OCI-LY7 (cell line): Measurements from ENCODE around the gene RUNX1. TPM values are rescaled to one million over a fixed set of nuclear protein-coding genes. Genes with fewer than 3 reads are reported as not detected.

Source experiments
- BruUV-seq: library from RNA; stranded (reverse); fragments of 400-500 nt; replicated peaks from 2 replicates; lab custom pipeline; 2021; lab: Mats Ljungman, UMichigan
- CTCF ChIA-PET: fragments of 300-600 bp; sonication (Branson Sonifier 250); formaldehyde crosslinking; loops from one replicate; lab custom pipeline; 2022; ENCODE audit warnings: antibody characterized with exemption; ENCODE audit not compliant: unreplicated experiment; lab: Charles Lee
- POLR2A ChIA-PET: fragments of 300-600 bp; sonication (Branson Sonifier 250); formaldehyde crosslinking; loops from one replicate; lab custom pipeline; 2022; ENCODE audit warnings: antibody characterized with exemption; lab: Charles Lee
- DNase-seq: peaks from one replicate; pipeline ENCODE4 v3.0.0-alpha.2; 2015; ENCODE audit warnings: low spot score
- H2AFZ ChIP-seq: fragments of 200-600 bp; sonication (generic), shearing (Covaris generic); 2 replicates; pipeline ENCODE4 v1.6.1; 2014; ENCODE audit warnings: mild to moderate bottlenecking, antibody characterized with exemption, low read length, moderate library complexity
- H3K27ac ChIP-seq: fragments of 200-600 bp; sonication (generic); 2 replicates; pipeline ENCODE4 v1.5.1; 2014; ENCODE audit warnings: mixed run types, low read depth, mild to moderate bottlenecking, moderate library complexity, low read length, inconsistent platforms; ENCODE audit not compliant: poor library complexity, severe bottlenecking
- H3K36me3 ChIP-seq: fragments of 200-600 bp; sonication (generic); 2 replicates; pipeline ENCODE4 v1.6.1; 2014; ENCODE audit warnings: mild to moderate bottlenecking, antibody characterized with exemption, low read length, moderate library complexity, mixed read lengths; ENCODE audit not compliant: insufficient read depth
- H3K4me1 ChIP-seq: fragments of 200-600 bp; sonication (generic); 2 replicates; pipeline ENCODE4 v1.5.1; 2014; ENCODE audit warnings: mild to moderate bottlenecking, low read length; ENCODE audit not compliant: insufficient read depth, poor library complexity, severe bottlenecking
- H3K4me2 ChIP-seq: fragments of 200-600 bp; sonication (generic); 2 replicates; pipeline ENCODE4 v1.6.1; 2014; ENCODE audit warnings: mild to moderate bottlenecking, low read length
- H3K4me3 ChIP-seq: fragments of 200-600 bp; sonication (generic); 2 replicates; pipeline ENCODE4 v1.5.1; 2014; ENCODE audit warnings: mild to moderate bottlenecking, low read depth, low read length; ENCODE audit not compliant: poor library complexity, severe bottlenecking
- H3K79me2 ChIP-seq: fragments of 200-600 bp; sonication (generic); 2 replicates; pipeline ENCODE4 v1.6.1; 2016; ENCODE audit warnings: low read depth, mild to moderate bottlenecking, low read length, moderate library complexity, mixed read lengths; ENCODE audit not compliant: insufficient read depth
- H3K9me2 ChIP-seq: fragments of 200-600 bp; sonication (generic); 2 replicates; pipeline ENCODE4 v1.6.1; 2016; ENCODE audit warnings: mild to moderate bottlenecking, low read length, mixed read lengths; ENCODE audit not compliant: insufficient read depth
- H3K9me3 ChIP-seq: fragments of 200-600 bp; sonication (generic); 2 replicates; pipeline ENCODE4 v1.6.1; 2014; ENCODE audit warnings: mild to moderate bottlenecking, mixed run types, low read length, mixed read lengths
- H4K20me1 ChIP-seq: fragments of 200-600 bp; sonication (generic); 2 replicates; pipeline ENCODE4 v1.6.1; 2014; ENCODE audit warnings: mild to moderate bottlenecking, antibody characterized with exemption, low read length, moderate library complexity, mixed read lengths; ENCODE audit not compliant: insufficient read depth
- EZH2phosphoT487 ChIP-seq: fragments of 200-600 bp; sonication (generic); IDR thresholded peaks from 2 replicates; pipeline ENCODE4 v1.6.1; 2018; ENCODE audit warnings: low read depth, borderline replicate concordance, mild to moderate bottlenecking, mixed run types, antibody characterized with exemption, low read length, moderate library complexity, mixed read lengths
- intact Hi-C: fragments of 100-400 bp; cut with micrococcal nuclease; formaldehyde crosslinking; loops from one replicate; pipeline ENCODE4 v1.10.0; 2022; ENCODE audit not compliant: unreplicated experiment
- total RNA-seq, 2 experiments: library from RNA; depleted of rRNA in 1 of 2; stranded (reverse); fragments of >200 nt in 1 of 2; shearing (Covaris generic) in 1 of 2; gene quantifications; 2 replicates each; pipeline ENCODE4 v1.2.3, GENCODE V29; 2014 to 2022
- TF ChIP-seq, protein P1 (sequence below): fragments of 200-600 bp; sonication (generic); conservative IDR thresholded peaks from 2 replicates; pipeline ENCODE4 v1.5.1; 2014; ENCODE audit warnings: mild to moderate bottlenecking, antibody characterized with exemption, low read length, moderate library complexity, mixed read lengths

The RUNX1 gene
- total RNA-seq, 2 experiments from 2014 or later, result 30.5 to 40.8 TPM

DNA sequence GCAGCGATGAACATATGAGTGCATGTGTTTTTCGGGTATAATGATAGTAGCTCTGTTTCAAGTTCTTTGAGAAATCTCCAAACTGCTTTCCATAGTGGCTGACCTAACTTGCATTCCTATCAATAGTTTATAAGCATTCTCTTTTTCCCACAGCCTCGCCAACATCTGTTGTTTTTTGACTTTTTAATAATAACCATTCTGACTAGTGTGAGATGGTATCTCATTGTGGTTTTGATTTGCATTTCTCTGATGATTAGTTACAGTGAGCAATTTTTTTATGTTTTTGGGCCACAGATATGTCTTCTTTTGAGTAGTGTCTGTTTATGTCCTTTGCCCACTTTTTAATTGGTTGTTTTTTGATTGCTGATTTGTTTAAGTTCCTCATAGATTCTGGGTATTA is 10.6 kb upstream of the RUNX1 start:
- no peak for TF ChIP-seq EZH2phosphoT487
- TF ChIP-seq, protein P1, sequence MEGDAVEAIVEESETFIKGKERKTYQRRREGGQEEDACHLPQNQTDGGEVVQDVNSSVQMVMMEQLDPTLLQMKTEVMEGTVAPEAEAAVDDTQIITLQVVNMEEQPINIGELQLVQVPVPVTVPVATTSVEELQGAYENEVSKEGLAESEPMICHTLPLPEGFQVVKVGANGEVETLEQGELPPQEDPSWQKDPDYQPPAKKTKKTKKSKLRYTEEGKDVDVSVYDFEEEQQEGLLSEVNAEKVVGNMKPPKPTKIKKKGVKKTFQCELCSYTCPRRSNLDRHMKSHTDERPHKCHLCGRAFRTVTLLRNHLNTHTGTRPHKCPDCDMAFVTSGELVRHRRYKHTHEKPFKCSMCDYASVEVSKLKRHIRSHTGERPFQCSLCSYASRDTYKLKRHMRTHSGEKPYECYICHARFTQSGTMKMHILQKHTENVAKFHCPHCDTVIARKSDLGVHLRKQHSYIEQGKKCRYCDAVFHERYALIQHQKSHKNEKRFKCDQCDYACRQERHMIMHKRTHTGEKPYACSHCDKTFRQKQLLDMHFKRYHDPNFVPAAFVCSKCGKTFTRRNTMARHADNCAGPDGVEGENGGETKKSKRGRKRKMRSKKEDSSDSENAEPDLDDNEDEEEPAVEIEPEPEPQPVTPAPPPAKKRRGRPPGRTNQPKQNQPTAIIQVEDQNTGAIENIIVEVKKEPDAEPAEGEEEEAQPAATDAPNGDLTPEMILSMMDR, result no peak
- POLR2A ChIA-PET, result no interaction called here
- intact Hi-C loops, result no loop called here

DNA sequence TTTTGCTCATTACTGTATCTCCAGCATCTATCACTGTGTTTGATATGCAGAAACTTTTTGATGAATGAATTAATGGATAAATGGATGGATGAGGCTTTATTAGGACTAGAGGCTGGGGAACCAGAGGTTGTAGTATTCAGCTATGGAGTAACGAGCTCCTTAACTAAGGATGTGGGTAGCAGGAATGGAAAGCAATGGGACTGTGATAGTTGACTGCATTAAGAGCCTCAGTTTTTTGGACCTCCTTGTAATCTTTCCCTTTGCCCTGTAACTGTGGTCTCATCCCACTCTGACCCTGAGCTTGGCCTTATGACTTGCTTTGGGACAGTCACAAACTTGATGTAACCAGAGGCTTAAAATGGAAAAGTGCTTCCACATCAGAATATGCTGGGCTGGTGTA is 9.0 kb upstream of the RUNX1 start:
- no peaks in the 10 kb centered on the region for H3K9me3 ChIP-seq
- no peaks in the 10 kb centered on the region for H4K20me1 ChIP-seq
- no peaks in the 10 kb centered on the region for H3K9me2 ChIP-seq
- no peak for DNase-seq
- H3K4me1 ChIP-seq, result no peaks in the 10 kb centered on the region
- intact Hi-C loops, result no loop called here
- no peak overlapping the region for H2AFZ ChIP-seq
- ChIA-PET CTCF (no interaction called here), POLR2A (no interaction called here)
- H3K36me3 ChIP-seq, result no peaks in the 10 kb centered on the region
- H3K27ac ChIP-seq, result no peak overlapping the region
- no TSS peak for BruUV-seq
- H3K79me2 ChIP-seq, result no peaks in the 10 kb centered on the region
- TF ChIP-seq EZH2phosphoT487, result no peak
- TF ChIP-seq, protein P1, result no peak
- no peak overlapping the region for H3K4me3 ChIP-seq
- H3K4me2 ChIP-seq, result no peak overlapping the region

More for the DNA sequence above, 10.6 kb upstream of the RUNX1 start:
- CTCF ChIA-PET, result no interaction called here
- Histone ChIP-seq H3K4me2 (no peak overlapping the region), H2AFZ (no peak overlapping the region), H3K79me2 (no peaks in the 10 kb centered on the region), H4K20me1 (no peaks in the 10 kb centered on the region), H3K9me3 (no peaks in the 10 kb centered on the region), H3K27ac (no peak overlapping the region), H3K4me1 (no peaks in the 10 kb centered on the region), H3K36me3 (no peaks in the 10 kb centered on the region), H3K9me2 (no peaks in the 10 kb centered on the region), H3K4me3 (no peak overlapping the region)
- BruUV-seq, result no TSS peak
- DNase-seq, result no peak

- DNase-seq, result no peak
- Histone ChIP-seq H3K79me2 (no peaks in the 10 kb centered on the region), H3K4me2 (no peak overlapping the region), H3K9me3 (no peaks in the 10 kb centered on the region), H3K9me2 (no peaks in the 10 kb centered on the region), H3K4me1 (no peaks in the 10 kb centered on the region), H3K36me3 (no peaks in the 10 kb centered on the region), H2AFZ (no peak overlapping the region), H3K27ac (no peak overlapping the region), H3K4me3 (no peak overlapping the region), H4K20me1 (no peaks in the 10 kb centered on the region)
- ChIA-PET POLR2A (no interaction called here), CTCF (no interaction called here)
- no TSS peak for BruUV-seq
- intact Hi-C loops, result no loop called here
- TF ChIP-seq, protein P1, result no peak
- no peak for TF ChIP-seq EZH2phosphoT487
Observed at GRCh38 chr21:35057428-35057827, 8.3 kb upstream of the RUNX1 start.
